Hepatocyte (in vitro differentiated cells): ENCODE measurements around the gene ADAMTSL1. TPM values are rescaled to one million over a fixed set of nuclear protein-coding genes. Genes with fewer than 3 reads are reported as not detected.

ENCODE experiments used
- DNase-seq: peaks from one replicate; pipeline ENCODE4 v3.0.0-alpha.2; 2016; ENCODE audit warnings: low spot score
- H2AFZ ChIP-seq: fragments of 200-600 bp; sonication (generic); 2 replicates; pipeline ENCODE4 v1.6.0; 2016; ENCODE audit warnings: antibody characterized with exemption, mild to moderate bottlenecking
- H3K27ac ChIP-seq: fragments of 200-600 bp; sonication (generic); 2 replicates; pipeline ENCODE4 v1.5.1; 2016; ENCODE audit warnings: mild to moderate bottlenecking
- H3K27me3 ChIP-seq: fragments of 200-600 bp; sonication (generic); 2 replicates; pipeline ENCODE4 v1.6.1; 2016
- H3K36me3 ChIP-seq: fragments of 200-600 bp; sonication (generic); replicated peaks from 2 replicates; pipeline ENCODE4 v1.5.1; 2016; ENCODE audit warnings: low read depth; ENCODE audit not compliant: insufficient read depth
- H3K4me1 ChIP-seq: fragments of 200-600 bp; sonication (generic); 2 replicates; pipeline ENCODE4 v1.5.1; 2016; ENCODE audit warnings: mild to moderate bottlenecking, moderate library complexity; ENCODE audit not compliant: insufficient read depth
- H3K4me2 ChIP-seq: fragments of 200-600 bp; sonication (generic); 2 replicates; pipeline ENCODE4 v1.6.0; 2016
- H3K4me3 ChIP-seq: fragments of 200-600 bp; sonication (generic); 2 replicates; pipeline ENCODE4 v1.5.1; 2016; ENCODE audit warnings: mild to moderate bottlenecking
- H3K79me2 ChIP-seq: fragments of 200-600 bp; sonication (generic); 2 replicates; pipeline ENCODE4 v1.6.0; 2017; ENCODE audit warnings: mild to moderate bottlenecking
- H3K9me2 ChIP-seq: fragments of 200-600 bp; sonication (generic); replicated peaks from 2 replicates; pipeline ENCODE4 v1.6.0; 2017; ENCODE audit warnings: mild to moderate bottlenecking; ENCODE audit not compliant: insufficient read depth
- H3K9me3 ChIP-seq: fragments of 200-600 bp; sonication (generic); 2 replicates; pipeline ENCODE4 v1.5.1; 2016; ENCODE audit warnings: low read depth, mild to moderate bottlenecking
- H4K20me1 ChIP-seq: fragments of 200-600 bp; sonication (generic); 2 replicates; pipeline ENCODE4 v1.6.0; 2016; ENCODE audit warnings: mild to moderate bottlenecking; ENCODE audit not compliant: insufficient read depth, poor library complexity, severe bottlenecking
- CTCF ChIP-seq: fragments of 200-600 bp; sonication (generic); IDR thresholded peaks from 2 replicates; pipeline ENCODE4 v1.5.1; 2016; ENCODE audit warnings: antibody characterized with exemption, mild to moderate bottlenecking; ENCODE audit not compliant: poor library complexity
- EZH2 ChIP-seq: fragments of 200-600 bp; sonication (generic); IDR thresholded peaks from 2 replicates; pipeline ENCODE4 v1.6.1; 2016; ENCODE audit warnings: antibody characterized with exemption, mild to moderate bottlenecking, borderline replicate concordance
- EZH2phosphoT487 ChIP-seq: fragments of 200-600 bp; sonication (generic); IDR thresholded peaks from one replicate; pipeline ENCODE4 v1.6.1; 2018; ENCODE audit warnings: antibody characterized with exemption, mild to moderate bottlenecking, low read depth, moderate library complexity; ENCODE audit not compliant: unreplicated experiment, severe bottlenecking
- WGBS: methylation state at CpG from one replicate; pipeline ENCODE4 v1.1.6; 2016; ENCODE audit warnings: low lambda C conversion rate; ENCODE audit errors: missing lambda C conversion rate; 5-methylcytosine and 5-hydroxymethylcytosine counted together
- polyA plus RNA-seq: library from polyadenylated mRNA; unstranded; fragments of >200 nt; fragmentation: Nextera tagmentation; extraction: Ambion mirVana; gene quantifications from 2 replicates; pipeline ENCODE4 v1.2.1, GENCODE V29; 2016
- total RNA-seq: library from RNA; depleted of rRNA; stranded (reverse); fragments of >200 nt; gene quantifications from 2 replicates; pipeline ENCODE4 v1.2.3, GENCODE V29; 2014

ADAMTSL1 gene
- total and polyA plus RNA-seq, 2 experiments from 2014 or later = 7.2 to 24.0 TPM

GRCh38 chr9:18632632-18633403 is 158.9 kb downstream of the ADAMTSL1 start:
- Histone ChIP-seq H3K4me2 (no peak overlapping the region), H3K27ac (no peak overlapping the region), H3K9me2 (no peaks in the 10 kb centered on the region), H3K79me2 (no peaks in the 10 kb centered on the region), H3K4me3 (no peak overlapping the region), H3K27me3 (no peaks in the 10 kb centered on the region), H4K20me1 (no peaks in the 10 kb centered on the region), H3K9me3 (no peaks in the 10 kb centered on the region), H3K4me1 (no peaks in the 10 kb centered on the region), H3K36me3 (no peaks in the 10 kb centered on the region), H2AFZ (no peak overlapping the region)
- TF ChIP-seq CTCF (no peak), EZH2 (no peak), EZH2phosphoT487 (no peak)
- 65% methylated on average over 5 of the region's 5 CpGs for WGBS
- DNase-seq = peak; percentile 46

- no peaks in the 10 kb centered on the region for H3K27me3 ChIP-seq
- DNase-seq = no peak
- H3K4me3 ChIP-seq = no peak overlapping the region
- no peaks in the 10 kb centered on the region for H3K36me3 ChIP-seq
- H3K27ac ChIP-seq = no peak overlapping the region
- H3K9me2 ChIP-seq = no peaks in the 10 kb centered on the region
- no peak overlapping the region for H3K4me2 ChIP-seq
- no peaks in the 10 kb centered on the region for H4K20me1 ChIP-seq
- WGBS = 65% methylated on average over 2 of the region's 2 CpGs
- no peak overlapping the region for H2AFZ ChIP-seq
- no peaks in the 10 kb centered on the region for H3K9me3 ChIP-seq
- H3K4me1 ChIP-seq = no peaks in the 10 kb centered on the region
- TF ChIP-seq CTCF (no peak), EZH2phosphoT487 (no peak), EZH2 (no peak)
- H3K79me2 ChIP-seq = no peaks in the 10 kb centered on the region
Observed at GRCh38 chr9:18636781-18637180, 162.8 kb downstream of the ADAMTSL1 start.

GRCh38 chr9:18638371-18639249 is 164.7 kb downstream of the ADAMTSL1 start:
- Histone ChIP-seq H3K79me2 (no peaks in the 10 kb centered on the region), H3K4me3 (no peak overlapping the region), H3K4me2 (no peak overlapping the region), H4K20me1 (no peaks in the 10 kb centered on the region), H3K27ac (no peak overlapping the region), H3K27me3 (no peaks in the 10 kb centered on the region), H3K36me3 (no peaks in the 10 kb centered on the region), H3K9me2 (no peaks in the 10 kb centered on the region), H3K4me1 (no peaks in the 10 kb centered on the region), H2AFZ (no peak overlapping the region), H3K9me3 (no peaks in the 10 kb centered on the region)
- TF ChIP-seq EZH2phosphoT487 (no peak), EZH2 (no peak), CTCF (no peak)
- WGBS = 92% methylated on average over 7 of the region's 7 CpGs
- DNase-seq = no peak
